Colon (tissue), 2 donors: ENCODE data around the gene F3.

Experiments used
- FAIRE-seq: peaks from 2 replicates; lab custom pipeline; 2012; peaks lifted over from hg19 to GRCh38; lab: Jason Lieb, UNC
- donor health status: control.
- donor health status: control.

Gene F3

DNA sequence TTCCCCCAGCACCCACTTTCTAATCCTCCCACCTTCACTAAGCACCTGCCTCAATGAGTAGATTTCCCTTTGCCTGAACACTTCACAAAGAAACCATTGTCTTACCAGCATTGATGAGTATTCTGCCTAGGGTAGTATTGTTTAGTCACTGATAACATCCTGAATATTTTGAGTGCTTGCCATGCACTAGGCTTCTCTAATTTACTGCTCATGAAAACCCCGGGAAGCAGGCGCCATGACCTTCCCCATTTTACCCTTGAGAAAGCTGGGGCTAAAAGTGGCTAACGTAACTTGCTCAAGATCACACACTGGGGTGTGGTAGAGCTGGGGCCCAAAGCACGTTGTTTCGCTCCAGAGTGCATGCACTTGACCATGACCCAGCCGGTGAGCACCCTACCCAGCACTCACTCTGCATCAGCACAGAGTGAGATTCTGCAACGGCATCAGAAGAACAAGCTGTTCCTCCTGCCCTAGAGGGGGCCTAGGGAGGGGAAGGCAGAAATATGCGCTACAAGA is 10.6 kb upstream of the F3 start:
- no peak for FAIRE-seq

- FAIRE-seq: no peak
Measured at GRCh38 chr1:94551449-94551848, 9.9 kb upstream of the F3 start.

GRCh38 chr1:94550800-94551241 is 9.3 kb upstream of the F3 start:
- FAIRE-seq: no peak

GRCh38 chr1:94550396-94550795 is 8.8 kb upstream of the F3 start:
- no peak for FAIRE-seq

DNA sequence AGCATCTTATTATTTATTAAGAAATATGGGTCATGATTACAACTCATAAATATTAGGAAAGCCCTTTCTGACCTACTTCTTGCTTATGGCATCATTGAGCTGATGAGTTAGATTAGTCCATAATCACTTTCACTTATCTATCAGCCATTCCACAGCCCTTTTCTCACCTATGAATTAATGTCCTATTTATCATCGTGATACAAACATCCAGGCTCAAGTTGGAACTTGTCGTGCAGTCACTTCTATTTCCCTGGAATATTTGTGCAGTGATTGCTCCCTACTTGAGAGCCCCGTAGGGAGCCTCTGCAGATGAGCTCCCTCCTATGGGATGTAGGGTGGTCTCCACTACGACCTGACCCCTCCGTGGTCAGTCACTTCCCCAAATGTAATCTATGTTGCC is 8.1 kb upstream of the F3 start:
- FAIRE-seq: no peak

DNA sequence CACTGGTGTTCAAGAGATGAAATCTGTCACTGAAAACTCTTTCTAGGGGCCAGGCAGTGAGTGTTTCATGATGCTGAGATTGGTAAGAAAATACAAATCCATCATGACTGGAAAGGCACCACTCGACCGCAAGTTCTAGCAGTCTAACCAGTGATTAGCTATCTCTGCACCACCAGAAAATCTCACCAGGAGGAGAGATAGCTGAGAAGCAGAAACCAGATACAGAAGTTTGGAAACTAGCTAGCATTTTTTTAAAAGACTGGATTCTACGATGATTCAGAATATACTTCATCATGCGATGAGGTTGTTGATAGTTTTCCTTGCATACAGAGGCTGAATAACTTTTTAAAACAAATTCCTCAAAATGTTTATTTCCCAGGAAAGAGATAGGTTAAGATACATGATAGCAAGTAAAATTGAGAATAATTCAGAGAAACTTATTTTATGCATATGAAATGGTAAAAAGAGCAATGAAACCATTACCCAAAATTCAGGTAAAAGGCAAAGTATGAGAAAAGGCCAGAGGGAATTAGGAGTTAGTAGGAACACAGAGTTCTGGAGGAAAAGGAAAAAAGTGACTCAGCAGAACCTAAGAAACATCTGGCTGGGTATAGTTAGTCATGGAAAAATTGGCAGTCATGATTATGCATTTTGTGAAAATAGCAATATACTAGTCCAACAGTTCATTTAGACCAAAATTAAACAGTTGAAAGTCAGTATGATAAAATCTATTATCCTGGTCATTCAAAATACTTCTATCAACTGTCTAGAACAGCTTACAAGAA is 3.3 kb upstream of the F3 start:
- no peak for FAIRE-seq

DNA sequence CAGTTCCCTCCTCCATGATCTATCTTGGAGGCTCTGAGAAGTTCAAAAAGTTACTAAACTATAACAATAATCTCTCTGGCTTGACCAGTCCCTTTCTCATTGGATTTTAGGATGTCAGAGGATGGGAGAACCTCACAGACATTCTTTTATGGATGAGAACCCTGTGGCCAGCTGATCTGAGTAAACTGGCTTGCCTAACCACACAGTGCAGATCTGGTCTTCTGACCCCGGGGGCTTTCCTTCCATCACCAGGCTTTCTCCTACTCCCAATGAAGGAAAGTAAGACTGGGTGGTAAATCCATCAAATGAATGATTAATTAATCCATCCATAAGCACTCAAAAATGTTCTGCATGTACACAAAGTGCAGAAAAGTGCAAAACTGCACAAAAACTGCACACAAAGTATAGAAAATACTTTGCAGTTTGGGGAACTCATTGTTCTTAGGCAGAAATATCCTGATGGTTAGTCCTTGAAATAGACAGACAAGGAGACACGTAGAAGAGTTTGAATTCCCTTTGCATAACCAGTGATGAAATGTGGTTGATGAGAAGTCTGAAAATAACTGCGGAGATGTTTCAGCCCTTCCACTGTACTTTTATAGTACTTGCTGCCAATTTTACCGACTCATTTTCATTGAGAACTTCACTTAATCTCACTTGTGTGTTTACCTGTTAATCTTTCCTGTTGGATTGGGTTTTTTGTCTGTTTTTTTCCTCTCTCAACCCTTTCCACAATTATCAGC is 2.5 kb upstream of the F3 start:
- FAIRE-seq: no peak

DNA sequence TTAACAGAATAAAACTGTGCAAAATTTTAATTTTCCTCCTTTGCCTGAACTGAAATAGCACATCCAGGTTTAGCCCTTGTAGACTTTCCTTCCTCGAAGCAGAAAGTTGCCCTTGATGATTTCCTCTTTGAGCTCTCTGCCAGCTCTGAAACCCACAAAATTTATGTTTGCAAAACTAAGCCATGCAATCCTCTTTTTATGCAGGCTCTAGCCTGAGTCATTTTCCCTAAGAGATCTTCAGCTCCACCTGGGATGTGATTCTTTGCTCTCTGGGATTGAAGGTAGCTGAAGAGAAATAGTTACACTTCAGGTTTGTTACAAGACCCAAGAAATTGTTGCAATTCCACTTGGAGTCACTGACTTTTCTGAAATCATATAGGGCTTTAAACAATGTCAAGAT is 1.4 kb upstream of the F3 start:
- no peak for FAIRE-seq

- FAIRE-seq: no peak
Measured at GRCh38 chr1:94542088-94542870, 720 bp upstream of the F3 start.

DNA sequence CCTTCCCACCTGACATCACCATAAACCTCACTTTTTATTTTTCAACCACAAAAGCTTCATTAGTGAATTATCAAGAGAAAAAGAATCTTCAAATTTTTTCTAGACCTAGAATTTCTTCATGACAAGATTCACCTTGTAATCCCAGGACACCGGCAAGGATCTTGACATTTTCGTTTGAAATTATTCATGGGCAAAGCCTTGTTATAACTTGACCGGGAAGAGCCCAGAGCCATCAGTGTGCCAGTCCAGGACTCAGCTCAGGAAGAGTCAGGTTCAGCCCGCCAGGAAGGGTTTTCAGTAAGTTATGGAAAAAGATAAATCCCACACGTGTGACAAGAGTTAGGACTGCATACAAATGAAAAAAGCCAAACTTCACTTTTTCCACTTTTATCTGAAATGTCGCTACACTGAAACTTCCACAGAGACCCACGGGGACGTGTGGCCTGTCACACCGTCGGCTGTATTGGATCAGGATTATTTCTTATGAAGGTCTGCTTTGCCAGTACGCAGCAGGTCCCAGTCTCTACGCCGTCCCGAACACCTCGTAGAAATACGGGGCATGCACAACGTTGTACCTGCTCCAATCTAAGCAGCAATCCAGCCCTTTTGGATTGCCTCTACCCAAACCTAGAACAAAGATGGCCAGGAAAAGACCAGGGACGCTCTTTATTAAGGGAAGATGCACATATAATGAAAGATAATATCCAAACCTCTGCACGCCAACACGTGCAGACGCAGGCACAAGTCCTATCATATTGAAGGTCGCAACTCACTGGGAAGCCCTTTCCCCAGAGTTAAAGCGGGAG is 916 bp downstream of the F3 start:
- no peak for FAIRE-seq

DNA sequence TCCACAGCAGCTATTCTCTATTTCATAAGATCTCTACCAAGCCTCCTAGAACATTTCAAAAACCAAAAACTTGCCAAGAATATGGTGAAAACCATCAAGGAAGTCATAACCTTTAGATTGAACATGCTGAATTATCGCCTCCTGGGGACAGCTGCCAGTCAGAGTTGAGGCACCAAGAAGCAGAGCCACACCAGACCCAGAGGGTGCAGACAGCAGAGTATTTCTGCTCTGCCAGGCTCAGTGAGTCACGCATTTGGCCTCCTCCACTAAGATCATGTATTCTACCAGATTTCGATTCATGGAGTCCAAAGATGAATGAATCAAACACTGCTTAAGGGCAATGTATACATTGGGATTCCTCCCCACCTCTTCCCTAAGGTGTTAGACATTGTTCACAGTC is 2.1 kb downstream of the F3 start:
- FAIRE-seq: no peak

DNA sequence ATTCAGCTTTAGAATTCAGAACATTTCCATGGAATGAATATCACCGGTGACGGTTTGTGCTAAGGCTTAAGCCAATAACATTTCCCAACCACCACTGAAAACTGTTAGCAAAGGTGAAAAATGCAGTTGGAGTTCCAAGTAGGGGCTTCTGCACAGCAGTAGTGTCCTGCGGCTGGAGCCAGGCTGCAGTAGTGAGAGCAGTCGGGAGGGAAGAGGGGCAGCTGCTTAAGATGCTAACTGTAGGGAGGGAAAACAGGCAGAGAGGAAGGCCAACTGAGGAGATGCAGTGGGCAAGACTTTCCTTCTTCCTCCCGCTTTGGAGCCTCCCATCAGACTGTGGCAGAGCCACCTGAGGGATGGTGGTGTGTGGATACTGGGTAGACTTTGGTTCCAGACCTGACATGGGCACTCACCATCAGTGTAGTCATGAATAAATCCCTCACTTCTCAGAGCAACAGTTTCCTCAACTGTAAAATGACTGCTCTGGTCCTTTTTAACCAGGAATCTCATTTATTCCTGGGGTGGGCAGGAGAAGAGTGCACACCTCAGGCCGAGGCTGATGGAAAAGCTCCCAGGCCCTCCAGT is 3.2 kb downstream of the F3 start:
- no peak for FAIRE-seq

- FAIRE-seq: no peak
Measured at GRCh38 chr1:94537254-94537653, 4.3 kb downstream of the F3 start.

GRCh38 chr1:94535879-94536278 is 5.7 kb downstream of the F3 start:
- no peak for FAIRE-seq

- FAIRE-seq: no peak
Measured at GRCh38 chr1:94535095-94535494, 6.5 kb downstream of the F3 start.

DNA sequence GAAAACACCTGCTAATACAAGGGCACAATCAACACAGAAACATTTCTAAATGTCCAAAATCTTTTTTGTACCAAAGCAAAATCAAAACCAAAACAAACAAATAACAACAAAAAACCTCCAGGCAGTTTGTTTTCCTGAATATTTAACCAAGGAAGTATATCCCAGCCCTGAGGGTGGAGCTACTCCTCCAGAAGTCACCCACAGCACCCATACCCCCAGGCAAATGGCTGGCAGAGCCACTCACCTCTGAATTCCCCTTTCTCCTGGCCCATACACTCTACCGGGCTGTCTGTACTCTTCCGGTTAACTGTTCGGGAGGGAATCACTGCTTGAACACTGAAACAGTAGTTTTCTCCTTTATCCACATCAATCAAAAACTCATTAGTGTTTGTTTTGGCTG is 9.5 kb downstream of the F3 start:
- FAIRE-seq: no peak

DNA sequence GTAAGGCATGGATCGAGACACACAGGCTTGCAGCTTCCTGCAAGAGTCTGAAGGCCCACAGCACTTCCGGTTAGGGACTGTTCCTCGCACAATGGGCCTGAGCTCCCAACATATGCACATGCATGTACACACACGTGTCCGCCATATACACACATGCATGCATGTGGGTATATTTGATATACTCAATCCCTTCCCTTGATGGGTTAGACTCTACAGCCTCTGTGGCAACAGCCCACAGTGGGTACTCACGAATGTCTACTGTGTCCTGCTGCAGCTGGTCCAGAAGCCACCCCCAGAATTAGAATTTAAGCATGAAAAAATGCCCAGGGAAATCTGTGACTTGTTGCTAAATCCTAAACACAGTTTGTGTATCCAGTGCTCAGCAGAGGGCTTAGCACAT is 9.9 kb downstream of the F3 start:
- no peak for FAIRE-seq

- FAIRE-seq: no peak
Measured at GRCh38 chr1:94530373-94530878, 11.1 kb downstream of the F3 start.

DNA sequence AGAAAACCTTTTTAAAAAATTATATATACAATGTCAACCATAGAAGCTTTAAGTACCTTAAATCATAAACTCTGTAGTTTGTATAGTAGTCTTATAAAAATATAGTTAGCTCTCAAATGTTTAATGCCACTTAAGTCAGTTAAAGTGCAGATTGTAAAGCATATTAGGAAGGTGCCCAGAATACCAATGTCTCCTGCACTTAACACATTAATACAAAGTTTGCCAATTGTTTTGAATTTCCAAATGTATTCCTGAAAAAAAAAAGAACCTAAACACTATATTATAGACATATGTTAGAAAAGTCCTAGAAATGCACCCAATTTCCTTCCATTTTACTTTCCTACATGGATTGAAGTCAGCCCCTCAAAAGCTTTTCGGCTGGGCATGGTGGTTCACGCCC is 12.1 kb downstream of the F3 start:
- no peak for FAIRE-seq

DNA sequence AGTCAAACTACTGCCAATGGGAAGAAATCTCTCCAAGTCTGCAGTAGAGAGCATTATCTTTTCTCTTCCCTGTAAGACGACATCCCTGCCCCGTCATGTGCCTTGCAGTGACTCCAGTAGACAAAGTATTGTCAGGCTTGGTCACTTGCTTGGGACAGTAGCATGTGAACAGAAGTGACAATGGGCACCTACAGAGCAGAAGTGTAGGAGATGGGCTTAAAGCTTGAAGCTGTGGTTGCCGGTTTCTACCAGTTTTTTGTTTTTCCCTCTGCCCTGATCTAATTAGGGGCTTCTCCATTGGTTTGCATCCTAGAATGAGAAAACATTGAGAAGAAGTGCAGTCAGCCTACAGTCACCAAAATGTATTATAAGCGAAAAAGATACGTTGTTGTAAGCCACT is 12.7 kb downstream of the F3 start:
- FAIRE-seq: no peak

DNA sequence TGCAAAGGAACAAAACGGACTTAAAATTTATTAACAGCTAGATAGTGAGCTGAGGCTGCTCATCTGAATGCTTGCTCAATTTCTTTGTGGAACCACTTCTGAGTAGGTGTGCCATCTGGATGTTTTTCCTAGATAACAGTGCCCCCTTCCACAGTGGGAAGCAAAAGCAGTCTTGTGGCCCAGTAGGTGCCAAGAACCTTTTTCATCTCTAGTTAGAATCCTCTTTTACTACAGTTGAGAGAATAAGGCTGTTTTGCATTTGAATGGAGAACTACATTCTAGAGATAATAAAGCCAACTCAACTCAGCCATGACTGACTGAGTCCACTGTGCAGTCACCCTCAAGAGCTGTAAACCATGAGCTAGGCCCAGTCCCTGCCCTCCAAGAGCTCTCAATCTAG is 13.3 kb downstream of the F3 start:
- no peak for FAIRE-seq
